GM23338 (cell line): ENCODE measurements around the gene GPR50.

Experiments used
- EZH2phosphoT487 ChIP-seq: fragments of 200-600 bp; sonication (generic); IDR thresholded peaks from one replicate; pipeline ENCODE4 v1.8.1; 2018; ENCODE audit warnings: antibody characterized with exemption; ENCODE audit not compliant: unreplicated experiment
- POLR2AphosphoS5 ChIP-seq: IDR thresholded peaks from 2 replicates; pipeline ENCODE4 v1.6.1; 2016; ENCODE audit warnings: antibody characterized with exemption, low read depth
- TF ChIP-seq, protein P1 (sequence below), 2 experiments: fragments of 200-600 bp in 1 of 2; sonication (generic) in 1 of 2; conservative IDR thresholded peaks; 2 replicates each; pipeline versions ENCODE4 v1.5.1 to v1.6.1; 2016 to 2017; ENCODE audit warnings: antibody characterized with exemption in 2 of 2, low read depth in 2 of 2, mild to moderate bottlenecking in 2 of 2, moderate library complexity in 1 of 2

DNA sequence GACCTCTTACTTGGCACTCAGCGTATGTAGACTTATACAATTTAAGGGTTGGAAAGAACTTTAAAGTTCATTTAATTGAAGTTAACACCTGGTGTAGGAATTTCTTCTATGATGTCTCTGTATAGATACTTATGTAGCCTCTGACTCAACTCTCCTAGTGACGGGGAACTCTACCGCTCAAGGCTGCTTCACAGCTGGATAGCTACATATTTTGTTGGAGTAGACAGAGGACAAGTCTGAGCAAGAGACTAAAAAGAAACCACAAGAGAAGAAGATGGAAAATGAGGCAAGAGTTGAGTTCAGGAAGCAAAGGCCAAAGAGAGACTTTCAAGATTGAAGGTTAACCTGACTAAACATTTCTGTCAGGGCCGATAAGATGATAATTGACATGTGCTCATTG lies 52.6 kb downstream of the GPR50 start:
- TF ChIP-seq, protein P1, sequence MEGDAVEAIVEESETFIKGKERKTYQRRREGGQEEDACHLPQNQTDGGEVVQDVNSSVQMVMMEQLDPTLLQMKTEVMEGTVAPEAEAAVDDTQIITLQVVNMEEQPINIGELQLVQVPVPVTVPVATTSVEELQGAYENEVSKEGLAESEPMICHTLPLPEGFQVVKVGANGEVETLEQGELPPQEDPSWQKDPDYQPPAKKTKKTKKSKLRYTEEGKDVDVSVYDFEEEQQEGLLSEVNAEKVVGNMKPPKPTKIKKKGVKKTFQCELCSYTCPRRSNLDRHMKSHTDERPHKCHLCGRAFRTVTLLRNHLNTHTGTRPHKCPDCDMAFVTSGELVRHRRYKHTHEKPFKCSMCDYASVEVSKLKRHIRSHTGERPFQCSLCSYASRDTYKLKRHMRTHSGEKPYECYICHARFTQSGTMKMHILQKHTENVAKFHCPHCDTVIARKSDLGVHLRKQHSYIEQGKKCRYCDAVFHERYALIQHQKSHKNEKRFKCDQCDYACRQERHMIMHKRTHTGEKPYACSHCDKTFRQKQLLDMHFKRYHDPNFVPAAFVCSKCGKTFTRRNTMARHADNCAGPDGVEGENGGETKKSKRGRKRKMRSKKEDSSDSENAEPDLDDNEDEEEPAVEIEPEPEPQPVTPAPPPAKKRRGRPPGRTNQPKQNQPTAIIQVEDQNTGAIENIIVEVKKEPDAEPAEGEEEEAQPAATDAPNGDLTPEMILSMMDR (conservative IDR thresholded peaks at IDR 0.05; ENCODE audit: low read depth in 2 of 2): no peak
- TF ChIP-seq EZH2phosphoT487 (no peak), POLR2AphosphoS5 (no peak)
